ENCODE measurements around the gene GAD2.

Gene GAD2

GRCh38 chr10:26197248-26197647, 19.3 kb upstream of the GAD2 start:
- POLR2A ChIA-PET, result no interaction called here
- CTCF ChIA-PET, result no interaction called here
- H3K4me3 ChIP-seq (ENCODE audit: low read depth, low read length), result no peak overlapping the region
- TF ChIP-seq, protein P1, sequence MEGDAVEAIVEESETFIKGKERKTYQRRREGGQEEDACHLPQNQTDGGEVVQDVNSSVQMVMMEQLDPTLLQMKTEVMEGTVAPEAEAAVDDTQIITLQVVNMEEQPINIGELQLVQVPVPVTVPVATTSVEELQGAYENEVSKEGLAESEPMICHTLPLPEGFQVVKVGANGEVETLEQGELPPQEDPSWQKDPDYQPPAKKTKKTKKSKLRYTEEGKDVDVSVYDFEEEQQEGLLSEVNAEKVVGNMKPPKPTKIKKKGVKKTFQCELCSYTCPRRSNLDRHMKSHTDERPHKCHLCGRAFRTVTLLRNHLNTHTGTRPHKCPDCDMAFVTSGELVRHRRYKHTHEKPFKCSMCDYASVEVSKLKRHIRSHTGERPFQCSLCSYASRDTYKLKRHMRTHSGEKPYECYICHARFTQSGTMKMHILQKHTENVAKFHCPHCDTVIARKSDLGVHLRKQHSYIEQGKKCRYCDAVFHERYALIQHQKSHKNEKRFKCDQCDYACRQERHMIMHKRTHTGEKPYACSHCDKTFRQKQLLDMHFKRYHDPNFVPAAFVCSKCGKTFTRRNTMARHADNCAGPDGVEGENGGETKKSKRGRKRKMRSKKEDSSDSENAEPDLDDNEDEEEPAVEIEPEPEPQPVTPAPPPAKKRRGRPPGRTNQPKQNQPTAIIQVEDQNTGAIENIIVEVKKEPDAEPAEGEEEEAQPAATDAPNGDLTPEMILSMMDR (IDR thresholded peaks at IDR 0.05; ENCODE audit: insufficient read depth, low read length, missing control alignments), result no peak
- DNase-seq (ENCODE audit: low read depth, low spot score), result no peak

GRCh38 chr10:26198119-26198518, 18.5 kb upstream of the GAD2 start:
- POLR2A ChIA-PET, result no interaction called here
- no peak for DNase-seq (ENCODE audit: low read depth, low spot score)
- CTCF ChIA-PET, result no interaction called here
- TF ChIP-seq, protein P1 (IDR thresholded peaks at IDR 0.05; ENCODE audit: insufficient read depth, low read length, missing control alignments), result no peak
- no peak overlapping the region for H3K4me3 ChIP-seq (ENCODE audit: low read depth, low read length)

DNA sequence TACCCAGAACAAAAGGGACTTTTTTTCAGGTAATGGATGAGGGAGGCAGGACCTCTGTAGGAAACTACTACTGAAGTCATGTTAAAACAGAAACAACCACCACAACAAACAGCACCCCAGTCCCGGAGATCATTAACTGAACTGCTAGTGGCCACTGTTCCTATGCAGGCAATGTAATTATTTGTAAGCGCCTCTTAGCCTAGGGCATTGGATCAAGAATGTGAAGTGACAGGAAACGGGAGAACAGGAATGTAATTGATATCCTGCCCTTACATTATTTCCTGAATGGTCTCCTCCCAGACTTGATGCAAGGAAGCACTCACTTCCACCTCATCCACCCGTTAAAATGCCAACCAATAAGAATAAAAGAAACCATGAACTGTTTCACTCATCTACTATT, 16.7 kb upstream of the GAD2 start:
- POLR2A ChIA-PET, result no interaction called here
- CTCF ChIA-PET, result no interaction called here

GRCh38 chr10:26205223-26205622, 11.4 kb upstream of the GAD2 start:
- TF ChIP-seq, protein P1 (IDR thresholded peaks at IDR 0.05; ENCODE audit: insufficient read depth, low read length, missing control alignments), result no peak
- H3K4me3 ChIP-seq (ENCODE audit: low read depth, low read length), result no peak overlapping the region
- CTCF ChIA-PET, result no interaction called here
- no peak for DNase-seq (ENCODE audit: low read depth, low spot score)
- POLR2A ChIA-PET, result no interaction called here

More for the DNA sequence above, 16.7 kb upstream of the GAD2 start:
- DNase-seq (ENCODE audit: low read depth, low spot score), result no peak
- TF ChIP-seq, protein P1 (IDR thresholded peaks at IDR 0.05; ENCODE audit: insufficient read depth, low read length, missing control alignments), result no peak
- no peak overlapping the region for H3K4me3 ChIP-seq (ENCODE audit: low read depth, low read length)

DNA sequence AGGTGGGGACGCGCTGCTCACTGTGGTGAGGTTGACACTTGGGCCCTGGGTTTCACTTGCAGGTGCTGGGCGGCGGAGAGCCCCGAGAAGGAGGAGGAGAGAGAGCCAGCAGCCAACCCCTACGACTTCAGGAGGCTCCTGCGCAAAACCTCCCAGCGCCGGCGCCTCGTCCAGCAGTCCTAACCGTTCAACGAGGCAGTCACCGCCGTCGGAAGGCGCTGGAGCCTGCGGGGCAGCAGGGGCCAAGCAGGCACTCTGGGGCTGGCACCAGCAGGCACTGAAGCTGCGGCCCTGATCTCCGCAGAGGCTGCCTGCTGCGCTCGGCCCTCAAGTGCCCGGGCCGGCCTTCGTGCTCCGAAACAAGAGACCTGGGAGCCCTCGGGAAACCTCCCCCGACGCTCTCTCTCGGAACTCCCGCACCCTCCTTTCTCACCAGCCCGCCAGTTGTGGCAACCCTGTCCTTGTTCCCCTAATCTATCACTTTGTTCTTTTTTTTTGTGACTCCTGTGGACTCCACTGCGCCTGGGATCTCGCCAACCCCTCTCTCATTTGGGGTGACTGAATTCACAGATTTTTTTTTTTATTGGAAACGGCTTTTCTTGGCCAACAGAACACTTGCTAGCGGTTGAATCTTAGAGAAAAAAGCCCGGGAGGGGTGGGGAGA, 4.7 kb upstream of the GAD2 start:
- POLR2A ChIA-PET, result no interaction called here

DNA sequence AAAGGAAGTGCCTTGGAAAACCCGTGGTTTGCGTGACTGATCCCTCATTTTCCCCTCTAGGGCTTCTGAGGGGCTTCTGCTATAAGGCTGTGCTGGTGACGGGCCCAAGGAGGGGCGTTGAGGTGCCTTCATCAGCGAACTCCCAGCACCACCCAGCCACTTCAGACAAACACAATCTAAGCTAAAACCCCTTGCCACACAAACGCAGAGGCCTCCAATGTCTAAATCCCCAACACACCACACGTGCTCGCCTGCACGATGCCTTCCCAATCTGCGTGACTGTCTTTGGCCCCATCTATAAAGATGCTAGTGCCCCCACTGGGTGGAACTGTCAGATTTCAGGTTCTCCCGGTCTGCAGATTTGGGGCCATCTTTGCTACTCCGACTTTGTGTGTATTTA, 4.1 kb upstream of the GAD2 start:
- H3K4me3 ChIP-seq (ENCODE audit: low read depth, low read length), result no peak overlapping the region
- CTCF ChIA-PET, result no interaction called here
- DNase-seq (ENCODE audit: low read depth, low spot score), result no peak
- TF ChIP-seq, protein P1 (IDR thresholded peaks at IDR 0.05; ENCODE audit: insufficient read depth, low read length, missing control alignments), result no peak
- POLR2A ChIA-PET, result no interaction called here

More for the DNA sequence above, 4.7 kb upstream of the GAD2 start:
- CTCF ChIA-PET, result no interaction called here
- no peak for DNase-seq (ENCODE audit: low read depth, low spot score)
- no peak overlapping the region for H3K4me3 ChIP-seq (ENCODE audit: low read depth, low read length)
- TF ChIP-seq, protein P1 (IDR thresholded peaks at IDR 0.05; ENCODE audit: insufficient read depth, low read length, missing control alignments), result no peak
